NCI-H460 (cell line): Measurements from ENCODE around the gene DBNDD2. TPM values are rescaled to one million over a fixed set of nuclear protein-coding genes. Genes with fewer than 3 reads are reported as not detected.

Experiments
- DNase-seq: peaks from one replicate; pipeline ENCODE4 v3.0.0-alpha.2; 2016; ENCODE audit warnings: low read depth; ENCODE audit errors: extremely low read depth
- total RNA-seq: library from RNA; depleted of rRNA; stranded (reverse); fragments of >200 nt; shearing (Covaris generic); gene quantifications from 2 replicates; pipeline ENCODE4 v1.2.3, GENCODE V29; 2014

The DBNDD2 gene
- total RNA-seq, 1 experiment from 2014 or later: 16.6 TPM

DNA sequence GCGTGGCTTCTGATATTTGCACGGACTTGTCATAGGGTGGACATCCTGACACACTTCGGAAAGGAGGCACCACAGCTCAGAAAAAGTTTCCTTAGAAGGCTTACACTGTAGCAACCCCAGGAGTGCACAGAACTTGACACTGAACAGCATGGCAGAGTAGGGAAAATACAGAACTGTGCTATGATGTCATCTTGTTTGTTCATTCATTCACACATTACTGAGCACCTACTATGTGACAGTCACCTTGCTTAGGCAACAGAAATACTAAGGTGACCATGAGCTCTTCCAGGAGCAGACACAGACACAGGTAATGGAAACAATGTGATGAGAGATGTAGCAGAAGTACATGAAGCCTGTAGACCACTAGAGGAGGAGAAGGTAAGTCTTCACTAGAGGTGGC, 5.4 kb downstream of the DBNDD2 start:
- DNase-seq: no peak

DNA sequence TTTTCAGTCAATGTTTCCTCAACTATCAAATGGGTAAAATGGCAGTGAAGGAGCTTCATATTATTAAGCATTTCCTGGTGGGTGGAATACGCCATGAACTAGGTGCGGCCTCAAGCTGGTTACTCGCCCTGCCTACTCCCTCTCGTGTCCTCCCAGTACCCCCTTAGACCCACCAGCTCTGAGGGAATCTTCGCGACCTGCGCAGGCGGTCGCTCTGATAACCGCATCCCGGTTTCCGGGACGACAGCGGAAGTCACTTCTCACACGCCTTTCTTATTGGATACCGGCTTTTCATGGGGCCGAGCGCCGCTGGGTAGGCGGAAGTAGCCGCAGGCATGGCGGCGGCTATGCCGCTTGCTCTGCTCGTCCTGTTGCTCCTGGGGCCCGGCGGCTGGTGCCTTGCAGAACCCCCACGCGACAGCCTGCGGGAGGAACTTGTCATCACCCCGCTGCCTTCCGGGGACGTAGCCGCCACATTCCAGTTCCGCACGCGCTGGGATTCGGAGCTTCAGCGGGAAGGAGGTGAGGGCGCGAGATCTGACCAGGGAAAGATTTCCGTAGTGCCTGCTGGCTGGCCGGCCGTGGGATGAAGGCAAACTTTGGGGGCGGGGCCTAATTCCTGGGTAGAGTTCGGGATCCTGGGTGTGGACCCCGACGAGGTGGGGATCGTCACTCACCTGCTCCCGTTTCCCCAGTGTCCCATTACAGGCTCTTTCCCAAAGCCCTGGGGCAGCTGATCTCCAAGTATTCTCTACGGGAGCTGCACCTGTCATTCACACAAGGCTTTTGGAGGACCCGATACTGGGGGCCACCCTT, 7.9 kb downstream of the DBNDD2 start, which contains the start of gene PIGT:
TSS of gene PIGT (plus strand) at position 320 of the 816 bp plus-strand sequence. CDS start at position 336, 16 bp downstream.
- DNase-seq: peak; percentile 81

DNA sequence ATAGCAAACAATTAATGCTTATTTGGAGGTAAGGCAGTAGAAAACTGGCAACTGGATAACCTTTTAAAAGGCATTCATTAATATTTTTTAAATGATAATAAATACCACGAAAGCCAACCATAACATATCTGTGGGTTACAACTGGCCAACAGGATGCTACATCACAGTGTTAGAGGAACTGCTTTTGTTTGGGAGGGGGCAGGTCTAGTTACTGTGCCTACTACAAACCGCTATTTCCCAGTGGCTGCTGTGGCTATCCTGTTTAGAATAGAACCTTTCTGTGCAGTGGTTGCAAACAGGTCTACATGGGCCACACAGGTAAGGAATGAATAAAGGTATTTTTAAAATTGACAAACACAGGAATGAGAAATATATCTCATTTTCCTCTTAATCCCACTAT, 8.8 kb downstream of the DBNDD2 start:
- no peak for DNase-seq

DNA sequence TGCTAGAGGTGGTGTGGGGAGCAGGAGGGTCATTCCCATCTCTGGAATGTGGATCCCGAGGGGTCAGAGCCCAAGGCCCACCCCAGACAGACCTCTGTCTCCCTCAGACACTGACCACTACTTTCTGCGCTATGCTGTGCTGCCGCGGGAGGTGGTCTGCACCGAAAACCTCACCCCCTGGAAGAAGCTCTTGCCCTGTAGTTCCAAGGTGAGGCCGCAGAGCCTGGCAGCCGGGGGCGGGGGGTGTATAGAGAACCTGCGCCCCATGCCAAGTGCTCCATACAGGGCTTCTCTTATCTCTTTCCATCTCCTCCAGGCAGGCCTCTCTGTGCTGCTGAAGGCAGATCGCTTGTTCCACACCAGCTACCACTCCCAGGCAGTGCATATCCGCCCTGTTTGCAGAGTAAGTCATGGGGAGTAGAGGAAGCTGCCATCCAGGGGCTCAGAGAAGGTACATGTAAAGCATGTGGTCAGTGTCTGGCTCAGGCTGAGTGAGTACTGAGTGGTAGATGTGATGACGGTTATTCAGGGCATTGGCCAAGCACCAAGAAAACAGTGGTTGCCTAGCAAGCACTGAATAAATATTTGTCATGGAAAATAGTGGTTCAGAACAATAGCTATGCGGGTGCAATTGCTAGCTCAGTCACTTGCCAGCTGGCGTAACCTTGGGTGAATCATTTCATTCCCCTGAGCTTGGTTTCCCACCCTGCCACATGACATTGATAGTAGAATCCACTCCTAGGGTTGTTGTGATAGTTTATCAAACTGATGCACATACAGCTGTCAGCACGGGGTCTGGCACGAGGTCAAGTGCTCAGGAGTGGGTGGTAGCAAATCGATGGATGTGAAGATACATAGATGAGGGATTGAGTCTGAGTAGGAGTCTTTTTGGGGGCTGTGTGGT, 11.4 kb downstream of the DBNDD2 start:
- no peak for DNase-seq

DNA sequence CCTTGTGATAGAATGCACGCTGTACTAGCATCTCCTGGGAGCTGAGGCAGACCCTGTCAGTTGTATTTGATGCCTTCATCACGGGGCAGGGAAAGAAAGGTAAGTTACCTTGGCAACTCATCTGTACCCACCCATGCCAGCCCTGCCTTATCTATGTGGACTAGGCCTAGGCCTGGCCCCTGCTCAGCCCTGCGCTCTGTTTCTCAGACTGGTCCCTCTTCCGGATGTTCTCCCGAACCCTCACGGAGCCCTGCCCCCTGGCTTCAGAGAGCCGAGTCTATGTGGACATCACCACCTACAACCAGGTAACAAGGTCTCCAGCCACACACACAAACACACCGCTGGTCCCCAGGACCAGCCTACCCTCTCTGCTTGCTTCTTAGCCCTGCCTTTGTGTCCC, 12.0 kb downstream of the DBNDD2 start:
- DNase-seq: no peak

DNA sequence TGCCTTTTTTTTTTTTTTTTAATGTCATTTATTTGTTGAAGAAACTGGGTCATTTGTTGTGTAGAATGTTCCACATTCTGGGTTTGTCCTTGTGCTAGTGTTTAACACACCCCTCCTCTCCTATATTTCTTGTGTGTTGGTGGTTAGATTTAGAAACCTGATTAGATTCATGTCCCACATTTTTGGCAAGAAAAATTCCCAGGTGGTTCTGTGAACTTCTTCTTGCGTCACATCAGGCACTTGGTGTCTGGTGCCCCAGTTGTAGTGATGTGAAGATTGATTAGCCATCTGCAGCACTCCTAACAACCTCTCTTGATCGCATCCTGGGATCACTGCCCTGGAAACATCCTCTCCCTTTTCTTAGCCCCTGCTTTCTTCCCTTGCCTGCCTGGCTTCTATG, 15.6 kb downstream of the DBNDD2 start:
- DNase-seq: no peak

DNA sequence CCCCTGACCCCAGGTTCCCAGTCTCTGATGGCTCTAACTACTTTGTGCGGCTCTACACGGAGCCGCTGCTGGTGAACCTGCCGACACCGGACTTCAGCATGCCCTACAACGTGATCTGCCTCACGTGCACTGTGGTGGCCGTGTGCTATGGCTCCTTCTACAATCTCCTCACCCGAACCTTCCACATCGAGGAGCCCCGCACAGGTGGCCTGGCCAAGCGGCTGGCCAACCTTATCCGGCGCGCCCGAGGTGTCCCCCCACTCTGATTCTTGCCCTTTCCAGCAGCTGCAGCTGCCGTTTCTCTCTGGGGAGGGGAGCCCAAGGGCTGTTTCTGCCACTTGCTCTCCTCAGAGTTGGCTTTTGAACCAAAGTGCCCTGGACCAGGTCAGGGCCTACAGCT, 17.5 kb downstream of the DBNDD2 start:
- DNase-seq: no peak

DNA sequence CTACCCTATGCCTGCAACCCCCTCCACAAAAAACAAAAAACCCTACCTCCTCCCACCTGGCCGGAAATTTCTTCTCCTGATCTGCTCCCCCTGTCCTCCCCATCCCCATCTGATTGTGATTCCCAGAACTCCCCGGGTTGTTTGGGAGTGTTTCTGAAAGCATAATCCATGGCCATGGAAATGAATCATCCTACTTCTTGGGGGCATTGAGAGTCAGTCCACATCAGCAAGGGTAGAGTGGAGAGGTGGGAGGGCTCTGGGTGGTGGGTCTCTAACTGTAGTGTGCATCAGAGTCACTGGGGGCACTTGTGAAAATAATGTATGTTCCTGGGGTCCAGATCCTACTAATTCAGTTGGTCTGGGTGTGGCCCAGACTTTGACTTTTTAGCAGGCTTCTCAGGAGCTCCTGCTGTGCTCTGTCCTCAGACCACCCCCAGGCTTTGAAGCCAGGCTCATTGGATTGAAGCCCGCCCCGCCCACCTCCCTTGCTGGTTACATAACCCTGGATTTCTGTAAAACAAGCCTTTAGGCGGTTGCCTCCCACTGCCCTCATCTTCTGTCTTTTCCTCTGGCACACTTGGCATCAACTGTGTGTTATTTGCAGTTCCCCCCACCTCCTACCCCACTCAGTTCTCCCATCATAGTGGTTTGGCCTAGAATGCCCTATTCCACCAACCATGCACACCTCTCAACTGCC, 18.4 kb downstream of the DBNDD2 start:
- no peak for DNase-seq

DNA sequence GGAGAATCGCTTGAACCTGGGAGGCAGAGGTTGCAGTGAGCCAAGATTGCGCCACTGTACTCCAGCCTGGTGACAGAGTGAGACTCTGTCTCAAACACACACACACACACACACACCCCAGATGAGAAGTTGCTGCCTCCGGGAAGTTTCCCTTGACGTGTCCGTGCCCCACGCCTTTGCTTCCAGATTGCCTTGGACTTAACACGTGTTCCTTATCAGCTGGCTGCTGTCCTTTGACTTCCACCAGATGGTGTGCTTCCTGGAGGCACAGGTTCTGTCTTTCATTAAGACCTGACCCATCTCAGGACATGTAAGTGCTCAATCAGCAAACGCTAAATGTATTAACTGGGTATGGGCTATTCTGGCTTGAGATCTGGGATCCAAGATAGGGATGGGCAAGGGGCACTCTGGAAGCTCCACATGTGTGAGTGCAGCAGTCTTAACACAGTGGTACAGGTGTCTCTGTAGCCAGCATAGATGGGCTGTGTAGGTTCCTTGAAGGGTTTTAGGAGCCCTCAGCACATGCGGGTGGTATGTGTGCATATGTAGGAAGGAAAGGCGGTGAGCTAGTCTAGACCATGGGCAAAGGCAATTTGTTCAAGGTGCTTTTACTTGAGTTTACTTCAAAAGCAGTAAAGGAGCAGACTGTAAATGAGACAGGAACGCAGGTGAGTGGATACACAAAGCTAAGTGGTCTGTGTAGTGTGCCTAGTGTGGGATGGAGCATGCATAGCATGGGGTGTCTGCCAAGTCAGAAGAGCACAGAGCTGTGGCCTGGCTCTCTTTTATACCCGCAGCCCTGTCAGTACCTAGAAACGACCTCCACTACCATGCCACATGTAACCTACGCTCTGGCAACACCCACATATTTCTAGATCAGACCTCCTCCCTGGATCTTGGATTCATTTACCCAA, 19.4 kb downstream of the DBNDD2 start:
- DNase-seq: no peak

DNA sequence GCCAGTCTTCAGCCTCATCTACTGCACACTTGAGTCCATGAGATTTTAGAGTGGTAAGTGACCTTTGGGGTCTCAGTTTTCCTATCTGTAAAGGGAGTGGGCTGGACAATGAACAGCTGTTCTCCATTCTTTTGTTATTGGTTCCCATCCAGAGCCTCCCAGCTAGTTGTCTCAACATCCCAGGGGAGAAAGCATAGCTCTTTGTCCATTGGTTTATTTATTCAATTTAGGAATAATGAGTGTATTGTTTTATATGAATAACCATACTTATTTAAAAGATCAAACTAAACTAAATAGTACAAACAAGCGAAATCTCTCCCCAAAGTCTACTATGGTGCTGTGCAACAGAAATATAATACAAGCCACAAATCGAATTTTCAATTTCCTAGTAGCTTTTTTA, 21.5 kb downstream of the DBNDD2 start:
- no peak for DNase-seq

DNA sequence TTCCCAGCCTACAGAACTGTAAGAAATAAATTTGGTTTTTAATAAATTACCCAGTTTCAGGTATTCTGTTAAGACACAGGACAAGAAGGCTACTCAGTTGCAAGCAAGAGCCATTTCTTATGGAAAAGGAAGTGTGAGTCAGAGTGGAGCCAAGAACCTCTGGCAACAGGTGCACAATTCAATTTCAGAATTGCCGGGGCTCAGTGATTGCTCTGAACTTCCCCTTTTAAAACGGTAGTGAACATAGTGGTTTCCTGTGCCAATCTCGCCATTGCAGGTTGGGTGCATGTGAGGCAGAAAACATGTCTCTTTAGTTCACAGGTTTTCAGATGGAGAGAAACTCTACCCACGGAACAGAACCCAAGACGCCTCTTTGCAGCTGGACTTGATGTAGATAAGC, 24.2 kb downstream of the DBNDD2 start:
- no peak for DNase-seq

DNA sequence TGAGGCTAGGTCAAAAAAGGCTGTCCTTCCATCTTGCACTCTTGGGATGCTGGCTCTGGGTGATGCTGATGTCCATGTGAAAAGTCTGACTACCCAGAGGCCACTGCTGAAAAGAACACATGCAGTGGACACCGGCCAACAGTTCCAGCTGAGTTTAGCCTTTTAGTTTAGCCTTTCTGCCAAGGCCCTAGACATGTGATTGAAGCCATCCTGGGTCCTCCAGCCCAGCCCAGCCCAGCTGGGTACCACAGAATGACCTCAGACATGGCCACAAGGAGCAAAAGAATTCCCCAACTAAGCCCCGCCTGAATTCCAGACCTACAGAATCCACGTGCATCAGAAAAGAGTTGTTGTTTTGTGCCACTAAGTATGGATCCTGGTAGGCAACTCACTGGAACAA, 25.2 kb downstream of the DBNDD2 start:
- no peak for DNase-seq

DNA sequence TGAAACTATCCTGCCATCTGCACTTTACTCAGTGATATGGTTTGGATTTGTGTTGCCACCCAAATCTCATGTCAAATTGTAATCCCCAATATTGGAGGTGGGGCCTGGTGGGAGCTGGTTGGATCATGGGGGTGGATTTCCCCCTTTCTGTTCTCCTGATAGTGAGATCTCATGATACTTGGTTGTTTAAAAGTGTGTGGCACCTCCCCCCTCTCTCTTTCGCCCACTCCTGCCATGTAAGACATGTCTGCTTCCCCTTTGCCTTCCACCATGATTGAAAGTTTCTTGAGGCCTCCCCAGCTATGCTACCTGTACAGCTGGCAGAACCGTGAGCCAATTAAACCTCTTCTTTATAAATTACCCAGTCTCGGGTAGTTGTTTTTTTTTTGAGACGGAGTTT, 25.9 kb downstream of the DBNDD2 start:
- no peak for DNase-seq

DNA sequence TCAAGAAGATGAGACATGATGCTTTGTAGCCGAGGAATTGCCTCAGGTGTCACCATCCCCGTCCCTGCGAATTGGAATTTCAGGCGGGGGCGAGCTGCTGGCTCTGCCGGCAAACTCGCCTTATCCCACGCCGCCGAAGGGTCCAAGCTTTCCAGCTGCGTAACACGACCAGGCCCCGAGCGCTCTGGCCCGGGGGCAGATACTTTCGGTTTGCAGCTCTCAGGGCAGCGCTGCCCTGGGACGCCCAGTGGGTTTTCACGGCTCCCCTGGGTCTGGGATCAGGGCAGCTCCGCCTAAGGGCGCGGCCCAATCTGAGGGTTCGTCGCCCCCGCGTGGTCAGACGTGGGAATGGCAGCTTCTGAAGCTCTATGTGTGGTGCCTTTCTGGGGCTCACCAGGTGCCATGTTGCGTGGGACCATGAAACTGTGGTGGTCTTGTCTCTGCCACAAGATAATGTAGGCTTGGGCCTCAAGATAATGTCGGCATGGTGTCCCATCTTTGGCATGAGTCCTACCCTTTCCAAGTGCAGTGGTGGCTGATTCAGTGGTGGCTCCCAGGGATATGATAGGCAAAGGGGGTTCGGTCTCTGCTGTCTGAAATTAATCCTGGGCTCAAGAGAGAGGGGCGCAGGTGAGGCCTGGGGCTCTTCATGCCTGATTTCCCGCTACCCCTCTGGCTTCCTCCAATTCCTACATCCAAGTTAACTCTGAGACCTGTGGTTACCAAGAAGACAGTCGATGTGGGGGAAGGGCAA, 28.8 kb downstream of the DBNDD2 start:
- DNase-seq: peak; percentile 84

DNA sequence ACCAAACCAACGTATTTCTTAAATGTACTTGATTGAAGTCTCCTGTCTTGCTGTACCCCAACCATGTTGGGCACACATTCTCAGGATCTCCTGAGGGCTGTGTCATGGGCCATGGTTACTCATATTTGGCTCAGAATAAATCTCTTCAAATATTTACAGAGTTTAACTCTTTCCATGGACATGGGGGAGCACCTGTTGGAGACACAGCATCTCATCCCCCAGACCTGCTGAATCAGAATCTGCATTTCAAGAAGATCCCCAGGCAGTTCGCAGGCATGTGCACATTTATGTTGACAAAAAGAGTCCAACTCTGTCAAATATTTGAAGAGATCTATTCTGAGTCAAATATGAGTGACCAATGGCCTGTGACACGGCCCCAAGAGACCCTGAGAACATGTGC, 32.3 kb downstream of the DBNDD2 start:
- DNase-seq: no peak

DNA sequence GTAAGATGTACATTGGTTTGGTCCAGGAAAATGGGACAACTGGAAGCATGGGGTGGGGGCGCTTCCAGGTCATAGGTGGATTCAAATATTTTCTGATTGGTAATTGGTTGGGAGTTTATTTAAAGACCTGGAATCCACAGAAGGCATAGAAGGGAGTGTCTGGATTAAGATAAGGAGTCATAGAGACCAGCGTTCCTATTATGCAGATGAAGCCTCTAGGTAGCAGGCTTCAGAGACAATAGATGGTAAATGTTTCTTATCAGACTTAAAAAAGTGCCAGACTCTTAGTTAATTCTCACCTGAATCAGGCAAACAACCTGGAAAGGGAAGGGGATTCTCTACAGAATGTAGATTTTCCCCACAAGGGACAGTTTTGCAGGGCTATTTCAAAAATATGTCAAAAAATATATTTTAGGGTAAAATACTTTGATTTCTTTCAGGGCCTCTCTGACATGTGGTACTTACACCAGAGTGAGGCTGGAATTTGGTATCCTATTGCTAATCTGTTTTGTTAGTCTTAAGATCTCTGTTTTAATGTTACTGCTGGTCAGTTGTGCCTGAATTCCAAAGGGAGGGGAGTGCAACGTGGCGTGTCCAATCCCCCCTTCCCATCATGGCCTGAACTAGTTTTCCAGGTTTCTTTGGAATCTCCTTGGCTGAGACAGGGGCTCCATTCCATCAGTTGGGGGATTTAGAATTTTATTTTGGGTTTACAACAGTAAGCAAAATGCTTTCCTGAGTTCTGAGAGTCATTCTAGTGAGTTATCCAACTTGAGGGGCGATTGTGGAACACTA, 33.0 kb downstream of the DBNDD2 start:
- DNase-seq: no peak

DNA sequence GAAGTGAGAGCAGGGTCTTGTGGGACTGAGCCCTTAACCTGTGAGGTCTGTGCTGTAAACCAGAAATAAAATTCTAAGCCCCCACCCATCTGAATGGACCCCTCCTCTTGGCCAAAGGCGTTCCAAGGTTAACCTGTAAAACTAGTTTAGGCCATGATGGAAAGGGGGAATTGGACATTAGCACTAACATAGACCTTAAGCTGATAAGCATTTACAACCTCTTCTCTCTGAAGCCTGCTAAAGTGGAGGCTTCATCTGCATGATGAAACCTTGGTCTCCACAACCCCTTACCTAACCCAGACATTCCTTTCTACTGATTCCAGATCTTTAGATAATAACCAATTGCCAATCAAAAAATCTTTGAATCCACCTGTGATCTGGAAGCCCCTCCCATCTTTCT, 33.7 kb downstream of the DBNDD2 start:
- no peak for DNase-seq

DNA sequence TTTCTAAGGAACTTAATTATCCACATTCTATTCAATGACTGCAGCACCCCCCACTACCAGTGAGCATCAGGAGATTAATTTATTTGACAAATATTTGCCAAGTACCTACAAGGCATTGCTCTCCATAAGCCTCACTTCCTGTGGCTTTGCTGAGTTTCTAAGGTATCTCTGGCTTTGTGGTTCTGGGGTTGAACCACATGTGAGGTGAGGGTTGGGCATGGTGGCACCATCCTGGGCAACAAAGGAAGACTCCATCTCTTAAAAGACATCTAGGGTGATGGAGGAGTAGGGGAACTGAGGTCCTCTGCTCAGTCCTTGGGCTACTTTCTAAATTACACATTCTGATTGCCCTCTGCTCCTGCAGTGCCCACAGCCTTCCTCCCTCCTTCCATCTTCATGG, 36.0 kb downstream of the DBNDD2 start:
- DNase-seq: no peak
